H9 (cell line): ENCODE measurements around the gene ZNF773. TPM values are rescaled to one million over a fixed set of nuclear protein-coding genes. Genes with fewer than 3 reads are reported as not detected.

Source experiments
- DNase-seq: peaks from one replicate; pipeline ENCODE4 v3.0.0-alpha.2; 2017
- H2AFZ ChIP-seq: one replicate; pipeline ENCODE4 v1.6.1; 2013; ENCODE audit warnings: mild to moderate bottlenecking, low read length, control low read depth, moderate library complexity
- H2AK5ac ChIP-seq: 2 replicates; pipeline ENCODE4 v1.6.1; 2013; ENCODE audit warnings: low read length, control low read depth, mixed read lengths; ENCODE audit not compliant: insufficient read length
- H2BK120ac ChIP-seq: one replicate; pipeline ENCODE4 v1.6.1; 2013; ENCODE audit warnings: low read depth, mild to moderate bottlenecking, low read length, control low read depth, inconsistent platforms; ENCODE audit not compliant: poor library complexity, severe bottlenecking
- H2BK12ac ChIP-seq: 2 replicates; pipeline ENCODE4 v1.6.1; 2013; ENCODE audit warnings: low read length, control low read depth, mixed read lengths, low read depth; ENCODE audit not compliant: insufficient read length
- H2BK15ac ChIP-seq: 2 replicates; pipeline ENCODE4 v1.6.1; 2013; ENCODE audit warnings: low read depth, low read length, control low read depth
- H2BK20ac ChIP-seq: one replicate; pipeline ENCODE4 v1.6.1; 2013; ENCODE audit warnings: low read depth, mild to moderate bottlenecking, low read length, control low read depth, inconsistent platforms; ENCODE audit not compliant: poor library complexity, severe bottlenecking
- H2BK5ac ChIP-seq: 2 replicates; pipeline ENCODE4 v1.6.1; 2013; ENCODE audit warnings: low read length, control low read depth, mixed read lengths; ENCODE audit not compliant: insufficient read length
- H3K14ac ChIP-seq: 2 replicates; pipeline ENCODE4 v1.6.1; 2013; ENCODE audit warnings: low read length, control low read depth; ENCODE audit not compliant: insufficient read depth
- H3K18ac ChIP-seq: 2 replicates; pipeline ENCODE4 v1.6.1; 2013; ENCODE audit warnings: low read depth, mild to moderate bottlenecking, mixed read lengths, low read length, control low read depth; ENCODE audit not compliant: insufficient read length
- H3K23ac ChIP-seq: 2 replicates; pipeline ENCODE4 v1.6.1; 2013; ENCODE audit warnings: low read length, control low read depth, mixed read lengths, low read depth; ENCODE audit not compliant: insufficient read length
- H3K23me2 ChIP-seq: 2 replicates; pipeline ENCODE4 v1.6.1; 2013; ENCODE audit warnings: low read depth, mild to moderate bottlenecking, mixed read lengths, low read length, control low read depth; ENCODE audit not compliant: insufficient read length, poor library complexity, severe bottlenecking
- H3K27ac ChIP-seq: 2 replicates; pipeline ENCODE4 v1.5.1; 2013; ENCODE audit warnings: low read length, control low read depth, mixed read lengths, low read depth; ENCODE audit not compliant: insufficient read length
- H3K27me3 ChIP-seq: 2 replicates; pipeline ENCODE4 v1.6.1; 2013; ENCODE audit warnings: low read length, control low read depth, inconsistent platforms; ENCODE audit not compliant: insufficient read depth
- H3K4ac ChIP-seq: 2 replicates; pipeline ENCODE4 v1.6.1; 2013; ENCODE audit warnings: low read depth, mild to moderate bottlenecking, control low read depth, inconsistent platforms, low read length, moderate library complexity
- H3K4me1 ChIP-seq: 2 replicates; pipeline ENCODE4 v1.6.1; 2013; ENCODE audit warnings: low read length, control low read depth, inconsistent platforms; ENCODE audit not compliant: insufficient read depth
- H3K4me2 ChIP-seq: 2 replicates; pipeline ENCODE4 v1.6.1; 2013; ENCODE audit warnings: low read length, control low read depth, mixed read lengths; ENCODE audit not compliant: insufficient read length, insufficient read depth
- H3K56ac ChIP-seq: 2 replicates; pipeline ENCODE4 v1.6.1; 2013; ENCODE audit warnings: low read depth, mild to moderate bottlenecking, mixed read lengths, low read length, control low read depth; ENCODE audit not compliant: insufficient read length
- H3K79me1 ChIP-seq: 2 replicates; pipeline ENCODE4 v1.6.1; 2013; ENCODE audit warnings: low read depth, mild to moderate bottlenecking, moderate library complexity, low read length, control low read depth, inconsistent platforms; ENCODE audit not compliant: insufficient read depth, poor library complexity, severe bottlenecking
- H3K79me2 ChIP-seq: 2 replicates; pipeline ENCODE4 v1.6.1; 2013; ENCODE audit warnings: low read length, control low read depth, inconsistent platforms; ENCODE audit not compliant: insufficient read depth
- H3K9ac ChIP-seq: 2 replicates; pipeline ENCODE4 v1.6.1; 2013; ENCODE audit warnings: low read length, control low read depth, mixed read lengths; ENCODE audit not compliant: insufficient read length; ENCODE audit errors: extremely low read depth
- H3K9me3 ChIP-seq: one replicate; pipeline ENCODE4 v1.6.1; 2013; ENCODE audit warnings: low read depth, low read length, inconsistent platforms; ENCODE audit not compliant: control insufficient read depth
- H3T11ph ChIP-seq: one replicate; pipeline ENCODE4 v1.6.1; 2013; ENCODE audit warnings: mild to moderate bottlenecking, low read length, control low read depth, inconsistent platforms
- H4K20me1 ChIP-seq: one replicate; pipeline ENCODE4 v1.6.1; 2013; ENCODE audit not compliant: control insufficient read depth, insufficient read length, insufficient read depth
- H4K5ac ChIP-seq: 2 replicates; pipeline ENCODE4 v1.6.1; 2013; ENCODE audit warnings: low read depth, mild to moderate bottlenecking, mixed read lengths, low read length, control low read depth; ENCODE audit not compliant: insufficient read length
- H4K8ac ChIP-seq: replicated peaks from 2 replicates; pipeline ENCODE4 v1.6.1; 2013; ENCODE audit warnings: low read length, control low read depth, mixed read lengths, low read depth; ENCODE audit not compliant: insufficient read length
- H4K91ac ChIP-seq: 2 replicates; pipeline ENCODE4 v1.6.1; 2013; ENCODE audit warnings: low read depth, mild to moderate bottlenecking, moderate library complexity, mixed read lengths, low read length, control low read depth; ENCODE audit not compliant: insufficient read length
- H3K27ac Mint-ChIP-seq, 3 experiments: 2 replicates in 2 of 3; 3 replicates in 1 of 3; pipeline ENCODE4 v1.8.0; 2020 to 2021; ENCODE audit warnings: mixed read lengths in 3 of 3, mild to moderate bottlenecking in 1 of 3, moderate library complexity in 1 of 3
- H3K27me3 Mint-ChIP-seq: 2 replicates; pipeline ENCODE4 v1.8.0; 2021; ENCODE audit warnings: low read depth, mild to moderate bottlenecking, moderate library complexity, mixed read lengths
- H3K36me3 Mint-ChIP-seq, 3 experiments: 2 replicates in 2 of 3; 3 replicates in 1 of 3; pipeline ENCODE4 v1.8.0; 2020 to 2021; ENCODE audit warnings: low read depth in 3 of 3, mixed read lengths in 3 of 3; ENCODE audit not compliant: insufficient read depth in 1 of 3
- H3K4me1 Mint-ChIP-seq, 2 experiments: 2 replicates each; pipeline ENCODE4 v1.8.0; 2020; ENCODE audit warnings: mixed read lengths in 2 of 2
- H3K4me3 Mint-ChIP-seq, 2 experiments: 2 replicates in 1 of 2; 3 replicates in 1 of 2; pipeline ENCODE4 v1.8.0; 2020 to 2021; ENCODE audit warnings: mild to moderate bottlenecking in 2 of 2, mixed read lengths in 2 of 2, moderate library complexity in 1 of 2
- H3K9me3 Mint-ChIP-seq, 2 experiments: 2 replicates in 1 of 2; 3 replicates in 1 of 2; pipeline ENCODE4 v1.8.0; 2020; ENCODE audit warnings: mild to moderate bottlenecking in 2 of 2, mixed read lengths in 2 of 2, moderate library complexity in 1 of 2
- total RNA-seq: library from RNA; stranded (reverse); gene quantifications from 2 replicates; pipeline ENCODE4 v1.2.1, GENCODE V29; 2021
- TF ChIP-seq, protein P1 (sequence below): fragments of 200-600 bp; sonication (generic); conservative IDR thresholded peaks from 3 replicates; pipeline ENCODE4 v1.8.0; 2021; ENCODE audit warnings: antibody characterized with exemption, mild to moderate bottlenecking

Gene ZNF773
- total RNA-seq, 1 experiment from 2014 or later = 8.2 TPM

DNA sequence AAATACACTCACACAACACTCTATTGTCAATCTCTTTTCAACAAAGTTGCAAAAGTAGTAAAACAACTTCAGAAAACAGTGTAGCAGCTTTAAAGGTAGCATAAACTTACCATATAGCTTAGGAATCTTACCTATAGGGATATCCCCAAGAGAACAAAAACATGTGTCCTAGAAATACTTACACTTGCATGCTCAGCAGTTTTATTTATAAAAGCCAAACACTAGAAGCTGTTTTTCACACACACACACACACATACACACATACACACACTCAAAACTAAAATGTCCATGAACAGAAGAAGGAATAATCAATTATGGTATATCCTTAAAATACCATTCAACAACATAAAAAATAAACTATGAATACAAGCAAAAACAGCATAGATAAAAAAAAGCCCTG lies 11.7 kb downstream of the ZNF773 start:
- H3K79me1 ChIP-seq = no peaks in the 10 kb centered on the region
- no peak overlapping the region for H4K8ac ChIP-seq
- no peaks in the 10 kb centered on the region for H4K20me1 ChIP-seq
- no peaks in the 10 kb centered on the region for H3K27me3 ChIP-seq
- H3K4ac ChIP-seq = no peak overlapping the region
- H3K27ac ChIP-seq = no peak overlapping the region
- H3K14ac ChIP-seq = no peak overlapping the region
- no peaks in the 10 kb centered on the region for H3K4me1 ChIP-seq
- H3K27ac Mint-ChIP-seq = no peak overlapping the region
- H3K23me2 ChIP-seq = no peaks in the 10 kb centered on the region
- no peak overlapping the region for H3K9ac ChIP-seq
- peaks cover 36 to 66% (median 46%) of the 10 kb centered on the region in 3 experiments for H3K36me3 Mint-ChIP-seq
- no peak overlapping the region for H3T11ph ChIP-seq
- peaks cover 68 to 75% of the 10 kb centered on the region in 2 experiments for H3K9me3 Mint-ChIP-seq
- H2BK12ac ChIP-seq = no peak overlapping the region
- H2BK120ac ChIP-seq = no peak overlapping the region
- no peak overlapping the region for H4K5ac ChIP-seq
- H3K9me3 ChIP-seq = peaks cover 19% of the 10 kb centered on the region
- TF ChIP-seq, protein P1, sequence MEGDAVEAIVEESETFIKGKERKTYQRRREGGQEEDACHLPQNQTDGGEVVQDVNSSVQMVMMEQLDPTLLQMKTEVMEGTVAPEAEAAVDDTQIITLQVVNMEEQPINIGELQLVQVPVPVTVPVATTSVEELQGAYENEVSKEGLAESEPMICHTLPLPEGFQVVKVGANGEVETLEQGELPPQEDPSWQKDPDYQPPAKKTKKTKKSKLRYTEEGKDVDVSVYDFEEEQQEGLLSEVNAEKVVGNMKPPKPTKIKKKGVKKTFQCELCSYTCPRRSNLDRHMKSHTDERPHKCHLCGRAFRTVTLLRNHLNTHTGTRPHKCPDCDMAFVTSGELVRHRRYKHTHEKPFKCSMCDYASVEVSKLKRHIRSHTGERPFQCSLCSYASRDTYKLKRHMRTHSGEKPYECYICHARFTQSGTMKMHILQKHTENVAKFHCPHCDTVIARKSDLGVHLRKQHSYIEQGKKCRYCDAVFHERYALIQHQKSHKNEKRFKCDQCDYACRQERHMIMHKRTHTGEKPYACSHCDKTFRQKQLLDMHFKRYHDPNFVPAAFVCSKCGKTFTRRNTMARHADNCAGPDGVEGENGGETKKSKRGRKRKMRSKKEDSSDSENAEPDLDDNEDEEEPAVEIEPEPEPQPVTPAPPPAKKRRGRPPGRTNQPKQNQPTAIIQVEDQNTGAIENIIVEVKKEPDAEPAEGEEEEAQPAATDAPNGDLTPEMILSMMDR = no peak
- no peak overlapping the region for H2BK5ac ChIP-seq
- no peak overlapping the region for H3K4me2 ChIP-seq
- H3K79me2 ChIP-seq = no peaks in the 10 kb centered on the region
- no peak overlapping the region for H4K91ac ChIP-seq
- no peaks in the 10 kb centered on the region; the same call in 1 of the 2 replicates for H3K27me3 Mint-ChIP-seq
- H2BK20ac ChIP-seq = no peak overlapping the region
- H2AK5ac ChIP-seq = no peak overlapping the region
- no peaks in the 10 kb centered on the region for H3K4me1 Mint-ChIP-seq
- H3K18ac ChIP-seq = no peak overlapping the region
- no peak overlapping the region for H3K4me3 Mint-ChIP-seq
- no peak overlapping the region for H3K23ac ChIP-seq
- H2AFZ ChIP-seq = no peak overlapping the region
- no peak for DNase-seq
- H2BK15ac ChIP-seq = no peak overlapping the region
- H3K56ac ChIP-seq = no peak overlapping the region
